PFSK-1 (cell line): Measurements from ENCODE around the gene ELL.

Experiments
- FOXP2 ChIP-seq: optimal IDR thresholded peaks from 2 replicates; pipeline ENCODE3; 2011; ENCODE audit warnings: borderline replicate concordance, control low read depth, inconsistent platforms; ENCODE audit not compliant: insufficient read depth; ENCODE audit errors: extremely low read length, extremely low read depth
- POLR2AphosphoS5 ChIP-seq: IDR thresholded peaks from 2 replicates; pipeline ENCODE4 v1.6.1; 2012; ENCODE audit warnings: low read depth, mild to moderate bottlenecking, control low read depth, low read length, moderate library complexity
- SIN3A ChIP-seq: IDR thresholded peaks from 2 replicates; pipeline ENCODE4 v1.6.1; 2012; ENCODE audit warnings: mild to moderate bottlenecking, low read length, moderate library complexity, borderline replicate concordance; ENCODE audit not compliant: insufficient read depth
- TAF1 ChIP-seq: IDR thresholded peaks from 2 replicates; pipeline ENCODE4 v1.6.1; 2012; ENCODE audit warnings: low read length, control low read depth, borderline replicate concordance; ENCODE audit not compliant: insufficient read depth
- TF ChIP-seq, protein P1 (sequence below), 2 experiments: IDR thresholded peaks; 2 replicates each; pipeline versions ENCODE4 v1.6.1 to v1.8.0; 2011 to 2012; ENCODE audit warnings: low read depth in 2 of 2, low read length in 2 of 2, control low read depth in 1 of 2, inconsistent platforms in 1 of 2, mild to moderate bottlenecking in 1 of 2, moderate library complexity in 1 of 2; ENCODE audit not compliant: insufficient read depth in 1 of 2

ELL gene

DNA sequence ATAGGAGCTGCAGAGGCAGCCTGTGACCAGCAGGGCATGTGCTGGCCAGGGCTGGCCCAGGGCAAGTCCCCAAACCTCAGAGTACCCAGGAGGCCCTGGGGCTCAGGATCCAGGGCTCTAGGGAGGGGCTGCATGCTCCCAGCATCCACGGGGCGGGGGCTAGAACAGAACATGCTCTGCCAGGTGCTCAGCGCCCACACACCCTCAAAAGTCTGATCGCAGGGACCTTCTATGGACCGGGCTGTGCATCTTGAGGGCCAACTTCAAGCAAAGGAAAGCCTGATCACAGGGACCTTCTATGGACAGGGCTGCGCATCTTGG, 33.5 kb downstream of the ELL start:
- no peak for TF ChIP-seq FOXP2
- TF ChIP-seq POLR2AphosphoS5: no peak
- TF ChIP-seq SIN3A: no peak
- TF ChIP-seq, protein P1, sequence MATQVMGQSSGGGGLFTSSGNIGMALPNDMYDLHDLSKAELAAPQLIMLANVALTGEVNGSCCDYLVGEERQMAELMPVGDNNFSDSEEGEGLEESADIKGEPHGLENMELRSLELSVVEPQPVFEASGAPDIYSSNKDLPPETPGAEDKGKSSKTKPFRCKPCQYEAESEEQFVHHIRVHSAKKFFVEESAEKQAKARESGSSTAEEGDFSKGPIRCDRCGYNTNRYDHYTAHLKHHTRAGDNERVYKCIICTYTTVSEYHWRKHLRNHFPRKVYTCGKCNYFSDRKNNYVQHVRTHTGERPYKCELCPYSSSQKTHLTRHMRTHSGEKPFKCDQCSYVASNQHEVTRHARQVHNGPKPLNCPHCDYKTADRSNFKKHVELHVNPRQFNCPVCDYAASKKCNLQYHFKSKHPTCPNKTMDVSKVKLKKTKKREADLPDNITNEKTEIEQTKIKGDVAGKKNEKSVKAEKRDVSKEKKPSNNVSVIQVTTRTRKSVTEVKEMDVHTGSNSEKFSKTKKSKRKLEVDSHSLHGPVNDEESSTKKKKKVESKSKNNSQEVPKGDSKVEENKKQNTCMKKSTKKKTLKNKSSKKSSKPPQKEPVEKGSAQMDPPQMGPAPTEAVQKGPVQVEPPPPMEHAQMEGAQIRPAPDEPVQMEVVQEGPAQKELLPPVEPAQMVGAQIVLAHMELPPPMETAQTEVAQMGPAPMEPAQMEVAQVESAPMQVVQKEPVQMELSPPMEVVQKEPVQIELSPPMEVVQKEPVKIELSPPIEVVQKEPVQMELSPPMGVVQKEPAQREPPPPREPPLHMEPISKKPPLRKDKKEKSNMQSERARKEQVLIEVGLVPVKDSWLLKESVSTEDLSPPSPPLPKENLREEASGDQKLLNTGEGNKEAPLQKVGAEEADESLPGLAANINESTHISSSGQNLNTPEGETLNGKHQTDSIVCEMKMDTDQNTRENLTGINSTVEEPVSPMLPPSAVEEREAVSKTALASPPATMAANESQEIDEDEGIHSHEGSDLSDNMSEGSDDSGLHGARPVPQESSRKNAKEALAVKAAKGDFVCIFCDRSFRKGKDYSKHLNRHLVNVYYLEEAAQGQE (IDR thresholded peaks at IDR 0.05; ENCODE audit: insufficient read depth in 1 of 2, low read depth in 2 of 2, low read length in 2 of 2): no peak
- no peak for TF ChIP-seq TAF1

DNA sequence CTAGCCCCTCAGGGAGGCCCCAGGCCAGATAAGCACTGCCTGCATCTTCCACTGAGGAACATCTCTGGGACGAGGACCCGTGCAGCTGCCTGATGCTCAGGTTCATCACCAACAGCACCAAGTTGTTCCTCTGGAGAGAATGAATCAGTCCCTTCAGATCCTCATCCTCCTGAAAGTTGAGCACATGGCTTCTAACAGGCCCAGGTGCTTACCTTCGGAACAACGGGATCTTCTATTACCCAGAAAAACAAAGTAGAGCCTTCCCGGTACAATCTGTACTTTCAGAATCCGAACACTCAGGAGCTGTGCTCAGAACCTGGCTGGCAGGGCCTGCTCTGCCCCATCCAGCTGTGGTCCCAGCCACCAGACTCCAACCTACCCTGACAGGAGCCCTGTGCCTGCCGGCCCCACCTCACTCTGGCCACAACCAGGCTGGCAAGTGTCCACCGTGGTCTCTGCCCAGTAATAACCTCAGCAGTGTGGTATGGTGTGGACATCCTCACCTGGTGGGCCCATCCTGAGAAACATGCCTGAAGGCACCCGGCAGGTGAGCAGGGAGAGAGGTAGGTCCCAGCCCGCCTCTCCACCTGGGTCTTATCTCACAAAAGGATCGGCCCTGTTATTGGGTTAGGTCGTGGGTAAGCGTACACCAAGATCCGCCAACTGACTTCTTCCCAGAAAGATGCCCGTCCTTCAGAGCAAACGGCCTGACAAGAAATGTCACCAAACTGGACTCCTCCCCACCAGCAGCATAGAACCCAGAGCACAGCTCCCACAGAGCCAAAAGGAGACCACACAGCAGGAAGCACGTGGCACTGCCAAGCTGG, 34.1 kb downstream of the ELL start:
- TF ChIP-seq TAF1 (no peak), POLR2AphosphoS5 (no peak), FOXP2 (no peak), SIN3A (no peak)
- TF ChIP-seq, protein P1 (IDR thresholded peaks at IDR 0.05; ENCODE audit: insufficient read depth in 1 of 2, low read depth in 2 of 2, low read length in 2 of 2): no peak

DNA sequence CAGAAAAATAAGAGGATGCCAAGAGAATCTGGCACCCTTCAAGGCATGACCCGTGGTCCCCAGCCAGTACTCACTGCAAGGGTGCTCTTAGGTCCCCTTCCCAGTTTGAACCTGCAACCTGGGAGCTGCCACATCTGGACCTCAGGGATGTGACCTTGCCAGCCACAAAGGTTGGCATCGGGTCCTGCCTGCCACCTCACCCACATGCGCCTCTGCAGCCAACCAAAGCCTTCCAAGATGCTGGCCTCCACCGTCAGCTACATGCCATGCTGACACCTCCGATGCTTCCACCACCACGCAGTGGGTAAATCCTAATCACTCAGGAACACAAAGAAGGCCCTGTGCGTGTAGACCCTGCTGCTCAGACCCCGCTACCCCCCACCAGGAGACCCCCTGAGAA, 35.1 kb downstream of the ELL start:
- TF ChIP-seq SIN3A (no peak), TAF1 (no peak), POLR2AphosphoS5 (no peak)

DNA sequence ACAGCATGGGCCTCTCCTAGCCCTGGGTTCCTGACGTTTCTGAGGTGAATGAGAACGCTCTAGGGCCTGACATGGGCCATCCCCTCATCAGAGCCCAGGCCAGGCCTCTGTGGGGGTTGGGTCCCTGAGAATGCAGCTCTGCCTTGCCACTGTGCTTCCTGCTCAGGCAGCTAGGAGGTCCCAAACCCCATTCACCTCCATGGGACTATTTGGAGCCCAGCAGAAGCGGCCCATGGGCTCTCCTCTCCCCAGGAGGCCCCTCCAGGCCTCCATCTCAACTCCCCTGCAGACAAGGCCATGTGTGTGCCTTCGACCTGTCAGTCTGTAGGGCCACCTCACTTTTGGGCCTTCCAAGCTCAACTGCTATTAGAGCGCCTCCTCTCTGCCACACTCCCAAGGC, 36.9 kb downstream of the ELL start:
- TF ChIP-seq POLR2AphosphoS5: no peak
- TF ChIP-seq SIN3A: no peak
- TF ChIP-seq, protein P1 (IDR thresholded peaks at IDR 0.05; ENCODE audit: insufficient read depth in 1 of 2, low read depth in 2 of 2, low read length in 2 of 2): no peak
- no peak for TF ChIP-seq TAF1
- TF ChIP-seq FOXP2: no peak

DNA sequence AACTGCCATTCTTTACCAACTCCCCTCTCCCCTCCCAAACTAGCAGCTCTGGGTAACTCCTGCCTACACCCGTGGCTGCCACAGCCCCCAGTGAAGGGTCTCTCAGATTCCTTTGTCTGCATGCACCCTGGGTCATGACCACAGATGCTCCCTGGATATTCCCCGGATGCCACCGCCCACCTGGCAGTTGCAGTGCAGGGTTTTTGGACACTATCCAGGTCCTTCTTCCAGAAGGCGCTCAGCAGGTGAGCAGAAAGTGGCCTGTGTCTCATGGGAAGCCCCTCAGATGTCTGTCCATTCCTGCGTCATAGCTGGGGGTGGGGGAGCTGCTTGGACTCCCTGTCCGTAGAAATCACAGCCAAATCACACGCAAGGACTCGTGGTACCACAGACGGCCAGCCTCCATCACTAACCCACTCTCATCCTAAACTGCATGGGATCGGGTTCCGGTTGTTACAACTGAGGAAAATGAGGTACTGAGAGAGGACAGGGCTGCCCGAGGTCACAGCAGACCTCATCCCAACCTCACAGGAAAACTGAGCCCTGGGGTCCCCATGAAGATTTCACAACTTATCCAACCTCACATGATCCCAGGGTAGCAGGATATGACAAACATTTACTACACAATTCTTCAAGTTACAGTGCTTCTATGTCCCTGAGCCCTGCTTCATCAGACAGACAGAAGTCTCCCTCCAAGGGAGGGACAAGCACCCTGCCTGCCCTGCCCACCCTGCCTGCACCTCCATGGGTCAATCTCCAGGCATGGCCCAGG, 38.6 kb downstream of the ELL start:
- TF ChIP-seq POLR2AphosphoS5 (no peak), SIN3A (no peak), FOXP2 (no peak)
- TF ChIP-seq, protein P1 (IDR thresholded peaks at IDR 0.05; ENCODE audit: insufficient read depth in 1 of 2, low read depth in 2 of 2, low read length in 2 of 2): no peak
